GM18502 (cell line): ENCODE measurements around the gene OXNAD1.
"Not testable (repeated sequence)": the region's sequence is repeated elsewhere in the genome, so short reads cannot be mapped to it uniquely, and the experiment has no call there.

Source experiments
- ATAC-seq: cut with Tn5 transposase; IDR thresholded peaks from one replicate; pipeline ENCODE4 v1.9.1; 2021; ENCODE audit warnings: mild to moderate bottlenecking; ENCODE audit not compliant: unreplicated experiment, poor library complexity

The OXNAD1 gene

DNA sequence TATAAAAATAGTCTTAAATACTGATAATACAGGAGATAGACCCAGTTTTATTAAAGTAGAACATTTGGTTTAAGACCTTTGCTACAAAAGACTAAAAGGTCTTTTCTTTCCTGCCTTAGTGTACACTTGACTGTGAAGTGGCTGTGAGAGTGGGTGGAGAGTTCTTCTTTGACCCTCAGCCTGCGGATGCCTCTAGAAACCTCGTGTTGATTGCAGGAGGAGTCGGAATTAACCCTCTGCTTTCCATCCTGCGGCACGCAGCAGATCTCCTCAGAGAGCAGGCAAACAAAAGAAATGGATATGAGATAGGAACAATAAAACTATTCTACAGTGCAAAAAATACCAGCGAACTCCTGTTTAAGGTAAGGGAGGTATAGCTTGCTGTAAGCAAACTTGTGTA is 36.5 kb downstream of the OXNAD1 start:
- ATAC-seq: peak; percentile 3

DNA sequence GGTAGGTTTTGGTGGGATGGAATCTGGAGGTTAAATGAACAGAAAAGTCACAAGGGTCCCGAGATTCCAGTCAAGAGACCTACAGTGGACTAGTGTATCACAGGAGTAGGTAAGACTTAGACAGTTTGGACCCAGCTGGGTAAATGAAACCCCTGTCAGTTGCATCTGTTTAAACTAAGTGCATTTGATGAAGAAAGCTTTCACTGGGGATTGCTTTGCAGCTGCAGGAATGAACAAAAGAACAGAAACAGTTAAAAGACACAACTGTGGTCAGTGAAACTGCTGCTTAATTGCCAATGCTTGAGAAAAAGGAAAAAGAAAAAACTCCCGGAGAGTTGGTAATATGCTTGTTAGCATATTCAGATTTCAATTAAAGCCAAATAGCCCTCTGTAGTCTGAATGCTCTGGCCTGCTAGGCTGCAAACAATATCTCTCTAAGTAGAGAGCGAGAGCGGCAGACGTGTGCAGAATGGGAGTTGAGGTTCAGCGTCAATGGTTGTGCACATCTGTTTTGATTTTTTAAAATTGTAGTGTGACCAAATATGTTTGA is 37.1 kb downstream of the OXNAD1 start:
- ATAC-seq: no peak

DNA sequence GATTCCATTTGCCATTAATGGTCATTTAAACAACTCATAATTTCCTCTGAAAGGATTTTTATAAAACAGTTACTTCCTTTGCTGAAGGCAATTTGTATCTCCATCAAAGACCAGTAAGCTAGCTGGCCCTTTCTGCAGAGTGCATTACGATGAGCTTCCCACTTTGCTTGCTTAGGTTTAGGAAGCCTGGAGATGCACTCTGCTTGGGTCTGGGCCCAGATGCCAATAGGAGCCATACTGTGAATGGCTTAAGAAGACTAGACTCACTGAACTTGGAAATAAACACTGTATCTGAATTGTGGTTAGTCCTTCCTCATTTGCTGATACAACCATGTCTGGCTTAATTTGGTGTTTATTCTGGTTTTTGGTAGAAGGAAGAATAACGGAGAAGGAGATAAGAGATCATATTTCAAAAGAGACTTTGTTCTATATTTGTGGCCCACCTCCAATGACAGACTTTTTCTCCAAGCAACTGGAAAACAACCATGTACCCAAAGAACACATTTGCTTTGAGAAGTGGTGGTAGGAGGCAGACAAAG is 38.1 kb downstream of the OXNAD1 start:
- no peak for ATAC-seq

DNA sequence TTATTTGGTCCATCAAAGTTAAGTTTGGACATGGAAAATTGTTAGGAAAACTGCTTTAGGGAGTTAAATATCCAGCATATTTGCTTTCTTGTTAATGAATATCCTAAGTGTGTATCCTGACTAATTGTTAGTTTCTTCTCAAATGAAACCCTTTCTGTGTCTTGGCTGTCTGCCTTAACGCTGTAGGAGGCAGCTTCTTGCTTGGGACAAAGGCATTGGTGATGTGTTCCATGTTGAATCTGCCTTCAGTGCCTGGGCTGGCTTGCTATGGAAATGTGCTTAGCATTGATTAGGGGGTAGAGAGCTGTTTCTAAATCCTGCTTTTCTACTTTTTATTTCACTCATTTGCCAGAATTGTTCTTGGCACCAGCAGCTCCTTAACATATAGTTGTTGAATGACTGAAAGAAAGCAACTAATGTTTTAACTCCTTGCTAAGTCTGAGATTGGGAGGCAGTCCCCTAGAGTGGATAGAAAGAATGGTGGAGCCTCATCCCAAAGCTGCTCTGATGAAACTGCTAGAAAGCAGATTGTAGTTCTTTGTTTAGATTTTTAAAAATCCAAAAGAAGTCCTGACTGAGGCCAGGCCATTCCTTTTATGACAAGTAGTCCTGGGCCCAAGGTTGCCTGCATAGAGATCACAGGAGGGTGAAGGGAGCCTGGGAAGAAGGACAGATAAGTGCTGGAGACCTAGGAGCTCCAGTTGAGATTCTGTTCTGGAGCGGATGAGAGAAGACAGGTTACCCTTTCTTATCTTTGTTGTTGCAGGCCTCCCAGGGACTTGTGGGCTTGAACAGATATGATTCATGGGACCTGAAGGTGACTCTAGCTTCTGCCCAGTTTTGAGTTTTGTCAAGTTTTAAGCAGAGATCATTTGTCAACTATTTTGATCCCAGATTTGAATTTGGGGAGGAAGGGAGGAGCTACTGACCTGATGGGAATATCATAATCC is 39.3 kb downstream of the OXNAD1 start:
- no peak for ATAC-seq

DNA sequence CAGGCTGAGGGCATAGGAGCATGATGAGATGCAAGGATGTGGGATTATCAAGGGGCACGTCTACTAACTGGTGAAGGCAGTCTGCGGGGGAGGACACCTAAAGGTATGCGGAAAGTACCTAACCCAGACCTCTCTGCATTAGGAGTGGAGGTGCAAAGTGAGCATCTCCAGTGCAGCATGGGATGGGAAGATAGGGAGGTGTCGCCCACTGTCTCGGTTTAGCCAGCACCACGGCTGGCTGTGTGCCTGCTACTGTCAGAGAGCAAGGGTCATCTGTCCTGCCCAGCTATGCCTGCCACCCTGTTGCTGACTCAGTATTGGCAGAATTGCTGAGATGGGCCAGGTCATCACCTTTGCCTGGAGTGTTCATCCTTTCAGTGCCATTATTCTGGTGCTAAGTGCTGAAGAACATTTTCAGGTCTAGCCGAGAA is 40.1 kb downstream of the OXNAD1 start:
- no peak for ATAC-seq

DNA sequence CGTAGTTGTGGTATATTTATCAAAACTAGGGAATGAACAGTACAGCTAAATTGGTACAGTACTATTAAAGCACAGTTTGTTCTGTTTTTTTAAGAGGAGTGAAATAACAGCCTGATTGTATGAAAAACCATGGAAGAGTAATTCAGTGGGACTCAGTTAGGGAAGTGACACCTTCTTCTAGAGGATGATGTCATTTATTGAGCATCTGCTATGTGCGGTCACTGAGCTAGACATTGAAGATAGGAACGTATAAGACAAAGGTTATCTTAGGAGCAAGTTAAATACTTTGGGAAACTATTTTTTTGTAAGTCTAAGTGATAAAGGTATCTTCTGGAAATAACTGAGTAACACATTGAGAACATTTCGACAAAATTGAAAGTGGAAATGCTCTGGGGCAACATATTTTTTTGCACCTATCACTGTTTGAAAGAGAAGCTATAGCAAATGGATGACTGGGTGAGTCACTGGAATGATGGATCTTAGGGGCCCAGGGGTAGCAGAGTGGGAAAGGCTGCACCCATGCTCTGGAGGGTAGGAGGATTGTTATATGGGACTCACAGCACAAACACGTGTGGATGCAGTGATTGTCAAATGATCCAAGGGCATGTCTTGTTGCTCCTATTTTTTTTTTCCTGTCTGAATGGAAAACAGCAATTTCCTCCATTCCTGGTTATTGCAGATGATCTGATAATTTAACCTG is 43.0 kb downstream of the OXNAD1 start:
- no peak for ATAC-seq

DNA sequence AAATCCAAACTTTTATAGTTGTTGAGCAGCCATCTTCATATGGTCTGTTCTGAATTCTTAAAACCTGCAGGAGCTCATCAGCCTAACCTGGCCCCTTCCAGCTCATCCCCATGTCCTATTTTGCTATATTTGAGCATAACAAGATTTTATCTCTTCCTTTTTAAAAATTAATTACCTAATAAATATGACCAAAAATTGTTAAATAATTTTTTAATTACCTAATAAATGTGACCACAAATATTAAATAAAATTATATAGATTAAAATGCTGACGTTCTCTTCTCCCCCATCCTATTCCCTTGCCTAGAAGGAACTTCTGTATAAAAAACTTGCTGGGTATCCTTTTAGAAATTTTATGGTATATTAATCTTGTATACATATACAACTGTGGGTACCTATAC is 43.7 kb downstream of the OXNAD1 start:
- no peak for ATAC-seq

DNA sequence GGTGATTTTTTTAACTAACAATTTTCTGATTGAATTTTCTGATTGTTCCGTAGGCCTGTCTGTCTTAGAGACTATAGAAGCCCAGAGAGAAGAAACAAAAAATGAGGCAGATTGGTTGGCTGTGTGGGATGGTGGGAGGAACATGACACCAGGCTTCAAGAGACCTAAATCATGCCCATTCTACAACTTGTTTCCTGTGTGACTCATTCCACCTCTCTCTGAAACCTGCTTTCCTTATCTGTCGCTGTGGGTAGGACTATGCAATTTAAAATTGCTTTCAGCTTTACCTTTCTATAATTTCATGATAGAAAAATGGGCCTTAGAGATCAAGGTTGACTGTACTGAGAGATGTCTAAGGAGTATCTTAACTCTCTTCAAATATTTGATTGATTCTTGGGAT is 44.5 kb downstream of the OXNAD1 start:
- ATAC-seq: peak; percentile 85

DNA sequence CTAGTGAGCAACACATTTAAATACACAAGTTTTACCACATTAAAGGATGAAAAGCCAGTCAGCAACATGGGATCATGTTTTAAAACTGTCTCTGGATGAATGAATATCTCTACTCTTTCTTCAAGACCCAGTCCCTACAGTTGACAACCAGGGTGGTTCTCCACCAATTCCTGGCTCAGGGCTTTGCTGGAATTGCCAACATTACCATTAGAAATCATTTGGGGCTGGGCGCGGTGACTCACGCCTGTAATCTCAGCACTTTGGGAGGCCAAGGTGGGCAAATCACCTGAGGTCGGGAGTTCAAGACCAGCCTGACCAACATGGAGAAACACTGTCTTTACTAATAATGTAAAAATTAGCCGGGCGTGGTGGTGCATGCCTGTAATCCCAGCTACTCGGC is 45.5 kb downstream of the OXNAD1 start:
- not testable (repeated sequence) for ATAC-seq

DNA sequence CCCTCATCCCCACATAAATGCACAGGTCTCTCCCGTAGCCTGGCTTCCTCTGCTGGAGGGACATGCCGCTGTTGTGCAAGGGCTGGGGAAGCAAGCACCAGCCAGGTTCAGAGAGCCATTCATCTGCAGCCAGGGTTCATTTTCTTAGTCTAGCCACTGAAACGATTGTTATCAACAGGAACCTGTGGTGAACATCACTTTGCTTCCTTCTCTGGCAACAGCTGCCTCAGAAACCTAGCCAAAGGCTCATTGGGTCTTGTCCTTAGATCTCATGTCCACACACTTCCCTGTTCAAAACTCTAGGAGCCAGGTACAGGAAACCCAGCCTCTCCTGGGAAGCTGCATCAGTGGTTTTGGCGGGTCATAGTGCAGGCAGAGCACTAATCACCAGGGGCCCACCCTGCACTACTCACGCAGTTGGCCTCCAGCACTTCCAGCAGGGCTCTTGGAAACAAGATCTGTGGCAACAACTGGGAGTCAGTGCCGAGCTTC is 47.0 kb downstream of the OXNAD1 start:
- peak; percentile 73 for ATAC-seq

DNA sequence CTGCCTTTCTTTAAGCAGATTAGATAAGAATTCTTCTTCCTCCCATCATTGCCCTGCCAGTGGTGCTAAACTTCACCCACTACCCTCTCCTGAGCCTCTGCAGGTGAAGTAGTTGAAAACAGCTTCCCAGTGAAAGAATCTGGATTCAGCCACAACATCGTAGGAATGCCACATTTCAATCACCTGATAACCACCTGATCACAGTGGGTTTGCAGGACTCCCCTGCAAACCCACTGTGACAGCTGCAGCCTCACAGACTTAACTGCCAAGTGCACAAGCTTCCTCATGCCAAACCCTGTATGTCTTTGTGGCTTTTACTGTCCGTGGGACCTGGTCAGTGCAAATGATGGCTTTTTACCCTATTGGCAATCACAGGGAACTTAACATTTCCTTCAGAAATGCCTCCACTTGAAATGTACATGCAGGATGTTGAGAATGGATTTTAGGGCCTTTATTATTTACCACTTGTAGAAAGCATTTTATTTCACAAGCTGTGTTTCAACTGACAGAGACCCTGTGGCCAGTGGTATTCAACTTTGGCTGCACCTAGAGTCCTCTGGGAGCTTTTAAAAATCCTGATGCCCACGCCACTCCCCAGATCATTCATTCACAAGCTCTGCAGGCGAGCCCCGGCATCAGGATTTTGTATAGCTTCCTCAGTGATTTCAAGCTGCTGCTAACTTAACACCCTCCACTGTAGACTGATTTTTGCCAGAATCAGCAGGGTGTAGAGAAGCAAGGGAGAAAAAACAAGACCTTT is 49.1 kb downstream of the OXNAD1 start:
- ATAC-seq: no peak

DNA sequence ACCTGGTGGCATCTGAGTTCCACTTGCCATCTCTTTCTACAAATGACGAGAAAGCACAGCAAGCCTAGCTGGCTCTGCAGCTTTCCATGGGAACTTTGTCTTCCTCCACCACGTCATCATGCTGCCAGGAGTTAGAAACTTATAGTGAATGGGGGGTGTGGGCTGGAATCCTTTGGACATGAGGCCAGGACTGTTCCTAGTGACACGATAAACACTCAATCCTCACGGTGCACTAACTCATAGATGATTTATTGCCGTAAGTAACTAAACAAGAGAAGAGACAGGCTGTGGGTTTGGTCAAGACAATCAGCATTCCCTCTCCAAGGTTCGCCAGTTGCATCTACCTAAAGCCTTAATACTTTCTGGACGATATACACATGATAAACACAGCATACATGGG is 50.6 kb downstream of the OXNAD1 start:
- no peak for ATAC-seq

DNA sequence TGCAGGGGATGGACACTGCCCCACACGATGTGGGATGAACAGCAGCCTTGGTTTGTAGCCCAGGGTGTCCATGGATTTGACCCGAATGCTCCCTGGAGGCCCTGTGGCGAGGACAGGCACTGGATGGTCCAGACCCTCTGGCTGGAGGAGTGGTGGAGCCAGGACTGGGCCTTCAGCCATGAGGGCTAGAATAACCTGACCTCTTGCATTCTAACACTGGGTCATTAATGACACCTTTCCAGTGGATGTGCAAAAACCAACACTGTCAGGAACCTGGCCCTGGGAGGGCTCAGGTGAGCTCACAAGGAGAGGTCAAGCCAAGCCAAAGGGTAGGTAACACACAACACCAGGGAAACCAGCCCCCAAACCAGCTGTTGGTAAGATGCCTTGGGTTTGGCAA is 51.4 kb downstream of the OXNAD1 start:
- no peak for ATAC-seq

DNA sequence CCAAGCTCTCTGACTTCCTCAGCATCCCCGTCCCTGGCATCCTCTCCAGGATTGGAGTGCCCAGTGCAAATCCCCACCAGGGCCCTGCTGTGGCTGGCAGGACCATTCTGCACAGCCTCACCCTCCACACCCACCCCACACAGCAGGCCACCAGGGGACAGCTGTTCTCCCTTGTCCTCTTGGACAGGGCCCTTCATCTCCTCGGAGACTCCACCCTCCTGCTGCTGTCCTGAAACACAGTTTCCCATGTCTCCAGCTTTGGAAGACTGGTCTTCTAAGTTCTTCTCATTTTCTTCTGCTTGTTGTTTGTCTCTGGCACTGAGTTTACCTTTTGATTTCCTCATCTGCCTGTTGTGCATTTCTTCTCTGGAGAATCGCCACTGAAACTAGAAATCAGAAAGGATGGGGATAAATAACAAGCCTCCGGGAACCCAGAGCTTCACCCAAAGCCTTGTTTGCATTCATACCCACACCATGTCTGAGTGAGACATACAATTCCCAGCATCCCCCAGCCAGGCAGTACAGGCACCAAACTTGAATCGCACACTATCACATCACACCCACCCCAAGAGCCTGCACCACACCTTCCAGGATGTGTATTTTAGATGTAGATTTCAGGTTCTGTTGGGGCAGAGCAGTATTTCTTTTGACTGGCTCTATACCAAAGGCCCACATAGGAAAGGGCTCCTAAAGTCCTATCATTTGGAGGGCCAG is 52.0 kb downstream of the OXNAD1 start:
- no peak for ATAC-seq

DNA sequence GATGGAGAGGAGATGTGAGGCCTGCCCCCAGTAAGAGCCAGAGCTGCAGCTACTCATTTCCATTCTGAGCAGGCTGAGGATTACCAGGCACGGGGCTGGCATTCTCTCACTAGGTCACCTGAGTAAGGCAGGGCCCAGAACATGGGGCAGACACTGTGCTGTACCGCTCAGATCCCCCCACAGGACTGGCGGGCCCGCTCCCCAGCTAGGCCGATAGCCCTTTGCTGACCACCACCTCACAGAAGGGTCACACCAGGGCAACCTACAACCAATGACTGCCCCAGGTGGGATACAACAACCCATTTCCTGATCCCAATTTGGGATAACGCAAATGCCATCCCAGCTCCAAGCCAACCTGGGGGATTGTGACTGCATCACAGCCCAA is 52.5 kb downstream of the OXNAD1 start:
- no peak for ATAC-seq

DNA sequence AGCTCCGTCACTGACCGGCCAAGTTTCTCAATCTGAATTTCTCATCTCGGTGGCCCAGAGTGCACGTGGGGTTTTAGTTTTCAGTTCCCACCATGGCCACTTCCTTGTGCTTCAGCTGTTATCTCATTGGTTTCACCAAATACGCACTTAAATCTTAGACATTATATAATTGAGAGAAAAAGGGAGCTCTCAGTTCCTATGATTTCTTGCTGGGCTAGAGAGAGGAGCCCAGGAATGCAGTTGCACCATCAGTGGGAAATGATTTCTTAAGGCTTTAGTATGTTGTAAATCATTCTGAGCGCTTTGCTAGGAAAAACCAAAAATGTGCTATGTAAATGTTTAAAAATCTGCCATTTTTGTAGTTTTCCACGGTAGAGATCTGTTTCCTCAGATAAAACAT is 53.2 kb downstream of the OXNAD1 start:
- no peak for ATAC-seq

DNA sequence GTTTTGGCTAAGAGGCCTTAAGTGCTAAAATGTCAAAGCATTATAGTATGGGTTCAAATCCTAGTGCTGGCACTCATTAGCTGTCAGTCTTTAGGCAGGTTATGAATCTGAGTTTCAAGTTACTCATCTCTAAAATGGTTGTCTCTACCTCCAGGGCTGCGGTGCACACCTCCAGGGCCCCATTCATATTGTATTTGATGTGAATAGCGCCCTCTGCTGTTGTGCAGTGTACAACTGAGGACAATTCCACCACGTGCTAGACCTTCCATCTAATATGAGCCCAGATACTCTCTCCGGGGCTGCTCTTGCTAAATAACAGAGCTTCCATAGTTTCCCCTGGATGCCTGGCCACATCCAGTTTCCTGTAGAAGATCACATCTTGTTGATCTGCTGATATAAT is 54.3 kb downstream of the OXNAD1 start:
- no peak for ATAC-seq

DNA sequence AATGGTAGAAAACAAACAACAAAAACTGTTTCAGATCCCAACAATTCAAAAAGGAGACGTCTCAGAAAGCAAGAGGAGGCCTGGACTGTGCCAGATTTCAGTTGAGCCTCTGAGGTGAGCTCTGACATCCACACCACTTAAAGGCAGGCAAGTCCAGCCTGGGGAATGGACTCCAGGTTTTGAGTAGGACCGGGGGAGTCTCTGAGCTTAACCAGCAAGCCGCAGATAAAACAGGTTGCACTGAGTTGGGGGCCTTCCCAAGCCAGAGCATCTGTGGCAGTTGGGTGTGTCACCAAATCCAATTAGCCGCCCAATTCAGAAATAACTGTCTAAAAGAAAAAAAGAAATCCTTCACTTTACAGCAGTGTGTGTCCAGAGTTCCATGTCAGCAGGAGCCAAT is 54.7 kb downstream of the OXNAD1 start:
- ATAC-seq: no peak

DNA sequence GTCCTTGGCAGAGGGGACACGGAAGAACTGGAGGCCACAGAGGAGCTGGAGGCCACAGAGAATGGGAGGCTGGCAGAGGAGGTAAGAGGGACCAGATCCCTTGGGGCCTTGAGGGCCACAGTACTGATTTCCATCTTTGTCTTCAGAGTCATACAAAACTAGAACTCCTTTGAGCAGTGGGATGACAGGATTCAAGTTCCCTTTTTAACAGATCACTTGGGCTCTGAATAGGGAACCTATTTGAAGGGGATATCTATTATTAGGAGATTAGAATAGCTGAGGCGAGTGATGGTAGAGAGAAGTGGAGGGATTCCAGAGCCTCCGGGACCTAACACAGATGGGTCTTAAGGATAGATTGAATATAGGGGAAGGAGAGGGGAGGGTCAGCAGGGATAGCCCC is 55.7 kb downstream of the OXNAD1 start:
- ATAC-seq: no peak

DNA sequence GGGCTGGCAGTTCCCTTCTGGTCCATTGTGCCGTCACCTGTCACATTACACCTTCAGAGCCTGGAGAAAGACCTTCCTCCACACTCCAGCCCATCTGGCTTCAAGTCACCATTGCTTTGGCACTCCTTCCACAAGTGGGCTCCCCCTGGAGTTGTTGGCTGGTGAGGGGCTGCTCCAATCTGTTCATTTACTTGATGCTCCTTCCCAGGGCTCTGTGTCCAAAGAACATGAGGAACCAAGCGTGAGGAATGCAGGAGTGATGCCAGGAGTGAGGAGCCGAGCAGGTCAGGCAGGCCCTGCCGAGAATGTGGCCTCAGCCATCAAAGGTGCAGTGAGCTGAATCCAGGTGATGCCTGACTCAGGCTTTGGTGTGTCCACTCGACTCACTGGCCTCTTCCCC is 57.2 kb downstream of the OXNAD1 start:
- ATAC-seq: no peak
